ENCODE data around the gene LFNG.

DNA sequence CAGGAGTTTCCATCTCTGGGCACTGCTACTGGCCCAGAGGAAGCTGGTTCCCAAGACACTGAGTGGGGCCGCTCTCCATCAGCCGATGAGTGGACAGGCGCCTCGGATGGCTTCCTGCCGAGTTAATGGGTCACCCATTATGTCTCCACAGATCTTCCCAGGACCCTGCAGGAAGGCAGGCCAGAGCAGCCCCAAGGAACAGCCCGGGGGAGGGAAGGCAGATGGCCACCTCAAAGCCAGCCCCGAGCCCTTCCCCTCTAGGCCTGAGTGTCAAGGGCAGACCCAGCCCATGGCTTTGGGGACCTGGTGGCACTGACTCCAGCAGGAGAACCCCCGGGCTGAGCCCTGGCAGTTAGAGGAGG is 3.4 kb upstream of the LFNG start:
- TF ChIP-seq POLR2AphosphoS5 (IDR thresholded peaks at IDR 0.05; ENCODE audit: low read depth, low read length) (no peak), TAF1 (IDR thresholded peaks at IDR 0.05; ENCODE audit: borderline replicate concordance, insufficient read depth, low read length) (no peak), SIN3A (IDR thresholded peaks at IDR 0.05; ENCODE audit: borderline replicate concordance, insufficient read depth, low read length) (no peak)
- TF ChIP-seq, protein P1, sequence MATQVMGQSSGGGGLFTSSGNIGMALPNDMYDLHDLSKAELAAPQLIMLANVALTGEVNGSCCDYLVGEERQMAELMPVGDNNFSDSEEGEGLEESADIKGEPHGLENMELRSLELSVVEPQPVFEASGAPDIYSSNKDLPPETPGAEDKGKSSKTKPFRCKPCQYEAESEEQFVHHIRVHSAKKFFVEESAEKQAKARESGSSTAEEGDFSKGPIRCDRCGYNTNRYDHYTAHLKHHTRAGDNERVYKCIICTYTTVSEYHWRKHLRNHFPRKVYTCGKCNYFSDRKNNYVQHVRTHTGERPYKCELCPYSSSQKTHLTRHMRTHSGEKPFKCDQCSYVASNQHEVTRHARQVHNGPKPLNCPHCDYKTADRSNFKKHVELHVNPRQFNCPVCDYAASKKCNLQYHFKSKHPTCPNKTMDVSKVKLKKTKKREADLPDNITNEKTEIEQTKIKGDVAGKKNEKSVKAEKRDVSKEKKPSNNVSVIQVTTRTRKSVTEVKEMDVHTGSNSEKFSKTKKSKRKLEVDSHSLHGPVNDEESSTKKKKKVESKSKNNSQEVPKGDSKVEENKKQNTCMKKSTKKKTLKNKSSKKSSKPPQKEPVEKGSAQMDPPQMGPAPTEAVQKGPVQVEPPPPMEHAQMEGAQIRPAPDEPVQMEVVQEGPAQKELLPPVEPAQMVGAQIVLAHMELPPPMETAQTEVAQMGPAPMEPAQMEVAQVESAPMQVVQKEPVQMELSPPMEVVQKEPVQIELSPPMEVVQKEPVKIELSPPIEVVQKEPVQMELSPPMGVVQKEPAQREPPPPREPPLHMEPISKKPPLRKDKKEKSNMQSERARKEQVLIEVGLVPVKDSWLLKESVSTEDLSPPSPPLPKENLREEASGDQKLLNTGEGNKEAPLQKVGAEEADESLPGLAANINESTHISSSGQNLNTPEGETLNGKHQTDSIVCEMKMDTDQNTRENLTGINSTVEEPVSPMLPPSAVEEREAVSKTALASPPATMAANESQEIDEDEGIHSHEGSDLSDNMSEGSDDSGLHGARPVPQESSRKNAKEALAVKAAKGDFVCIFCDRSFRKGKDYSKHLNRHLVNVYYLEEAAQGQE (IDR thresholded peaks at IDR 0.05; ENCODE audit: insufficient read depth in 1 of 2, low read depth in 2 of 2, low read length in 2 of 2): no peak
